ENCODE data around the gene GMEB2. TPM values are rescaled to one million over a fixed set of nuclear protein-coding genes. Genes with fewer than 3 reads are reported as not detected.
A peak's percentile ranks its signal among the peaks of the same experiment; 100 is the strongest.

Gene GMEB2
- total RNA-seq, 1 donor: 10.8 TPM

DNA sequence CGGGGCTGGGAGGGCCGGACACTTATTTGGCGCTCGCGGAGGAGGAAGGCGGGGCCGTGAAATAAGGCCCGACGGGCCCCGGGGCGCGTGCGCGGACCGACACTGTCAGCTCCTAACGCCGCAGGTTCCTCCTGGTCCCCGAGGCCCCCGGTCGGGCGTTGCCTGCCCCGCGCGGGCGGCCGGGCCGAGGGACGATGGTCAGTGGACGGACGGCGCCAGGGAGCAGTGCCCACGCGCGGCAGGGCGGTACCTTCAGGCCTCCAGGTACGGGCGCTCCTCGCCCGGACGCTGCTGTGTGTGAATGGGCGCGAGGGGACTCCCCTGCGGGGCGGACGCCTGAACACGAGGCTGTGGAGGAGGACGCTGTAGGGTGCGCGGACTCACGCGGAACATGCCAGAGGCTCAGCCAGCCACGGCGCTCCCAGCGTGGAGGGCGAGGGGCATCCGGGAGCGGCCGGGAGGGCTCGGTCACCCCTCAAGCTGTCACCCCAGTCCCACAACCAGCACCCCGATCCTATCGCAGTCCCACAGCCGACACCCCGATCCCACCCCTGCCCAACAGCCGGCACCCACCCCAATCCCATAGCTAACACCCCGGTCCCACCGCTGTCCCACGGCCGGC lies 339 bp upstream of the GMEB2 start:
- peak; percentile 95 for DNase-seq (ENCODE audit: low read depth)
- H3K4me3 ChIP-seq (ENCODE audit: low read depth, low read length): peak overlapping the region; percentile 85
- TF ChIP-seq, protein P1, sequence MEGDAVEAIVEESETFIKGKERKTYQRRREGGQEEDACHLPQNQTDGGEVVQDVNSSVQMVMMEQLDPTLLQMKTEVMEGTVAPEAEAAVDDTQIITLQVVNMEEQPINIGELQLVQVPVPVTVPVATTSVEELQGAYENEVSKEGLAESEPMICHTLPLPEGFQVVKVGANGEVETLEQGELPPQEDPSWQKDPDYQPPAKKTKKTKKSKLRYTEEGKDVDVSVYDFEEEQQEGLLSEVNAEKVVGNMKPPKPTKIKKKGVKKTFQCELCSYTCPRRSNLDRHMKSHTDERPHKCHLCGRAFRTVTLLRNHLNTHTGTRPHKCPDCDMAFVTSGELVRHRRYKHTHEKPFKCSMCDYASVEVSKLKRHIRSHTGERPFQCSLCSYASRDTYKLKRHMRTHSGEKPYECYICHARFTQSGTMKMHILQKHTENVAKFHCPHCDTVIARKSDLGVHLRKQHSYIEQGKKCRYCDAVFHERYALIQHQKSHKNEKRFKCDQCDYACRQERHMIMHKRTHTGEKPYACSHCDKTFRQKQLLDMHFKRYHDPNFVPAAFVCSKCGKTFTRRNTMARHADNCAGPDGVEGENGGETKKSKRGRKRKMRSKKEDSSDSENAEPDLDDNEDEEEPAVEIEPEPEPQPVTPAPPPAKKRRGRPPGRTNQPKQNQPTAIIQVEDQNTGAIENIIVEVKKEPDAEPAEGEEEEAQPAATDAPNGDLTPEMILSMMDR (IDR thresholded peaks at IDR 0.05; ENCODE audit: insufficient read depth, low read depth, low read length): no peak

DNA sequence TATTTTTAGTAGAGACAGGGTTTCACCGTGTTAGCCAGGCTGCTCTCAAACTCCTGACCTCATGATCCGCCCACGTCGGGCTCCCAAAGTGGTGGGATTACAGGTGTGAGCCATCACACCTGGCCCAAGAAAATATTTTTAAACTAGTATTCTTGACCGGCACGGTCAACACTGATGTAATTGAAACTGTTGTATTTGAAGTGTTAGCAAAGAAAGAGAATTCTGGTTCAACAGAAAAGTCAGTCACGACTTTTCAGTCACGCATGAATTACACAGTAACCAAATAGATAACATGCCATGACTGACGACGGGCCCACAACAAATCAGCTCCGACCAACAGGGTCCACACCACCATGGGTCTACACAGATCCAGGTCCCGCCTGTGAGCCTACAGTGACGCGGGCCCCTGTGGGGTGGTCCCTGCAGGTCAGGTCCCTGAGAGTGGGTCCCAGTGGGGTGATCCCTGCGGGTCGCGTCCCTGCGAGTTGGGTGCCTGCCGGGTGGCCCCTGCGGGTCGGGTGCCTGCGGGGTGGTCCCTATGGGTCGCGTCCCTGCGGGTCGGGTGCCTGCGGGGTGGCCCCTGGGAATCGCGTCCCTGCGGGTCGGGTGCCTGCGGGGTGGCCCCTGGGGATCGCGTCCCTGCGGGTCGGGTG lies 1.0 kb downstream of the GMEB2 start:
- peak; percentile 25 for DNase-seq (ENCODE audit: low read depth)
- H3K4me3 ChIP-seq (ENCODE audit: low read depth, low read length): peak overlapping the region; percentile 73
- TF ChIP-seq, protein P1 (IDR thresholded peaks at IDR 0.05; ENCODE audit: insufficient read depth, low read depth, low read length): no peak

DNA sequence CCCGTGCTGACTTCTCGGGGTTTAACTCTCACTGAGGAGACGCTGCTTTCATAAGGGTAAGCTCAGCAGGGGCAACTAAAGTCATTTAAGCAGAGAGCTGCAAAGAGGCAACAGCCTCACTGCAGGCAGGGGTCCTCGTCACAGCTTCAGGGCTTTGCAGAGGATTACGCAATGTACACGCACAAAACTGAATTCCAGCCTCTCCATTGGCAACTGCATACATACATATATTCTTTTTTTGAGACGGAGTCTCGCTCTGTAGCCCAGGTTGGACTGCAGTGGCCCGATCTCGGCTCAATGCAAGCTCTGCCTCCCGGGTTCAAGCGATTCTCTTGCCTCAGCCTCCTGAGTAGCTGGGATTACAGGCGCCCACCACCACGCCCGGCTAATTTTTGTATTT lies 2.4 kb downstream of the GMEB2 start:
- TF ChIP-seq, protein P1 (IDR thresholded peaks at IDR 0.05; ENCODE audit: insufficient read depth, low read depth, low read length): peak; percentile 25
- H3K4me3 ChIP-seq (ENCODE audit: low read depth, low read length): no peak overlapping the region
- DNase-seq (ENCODE audit: low read depth): peak; percentile 73

DNA sequence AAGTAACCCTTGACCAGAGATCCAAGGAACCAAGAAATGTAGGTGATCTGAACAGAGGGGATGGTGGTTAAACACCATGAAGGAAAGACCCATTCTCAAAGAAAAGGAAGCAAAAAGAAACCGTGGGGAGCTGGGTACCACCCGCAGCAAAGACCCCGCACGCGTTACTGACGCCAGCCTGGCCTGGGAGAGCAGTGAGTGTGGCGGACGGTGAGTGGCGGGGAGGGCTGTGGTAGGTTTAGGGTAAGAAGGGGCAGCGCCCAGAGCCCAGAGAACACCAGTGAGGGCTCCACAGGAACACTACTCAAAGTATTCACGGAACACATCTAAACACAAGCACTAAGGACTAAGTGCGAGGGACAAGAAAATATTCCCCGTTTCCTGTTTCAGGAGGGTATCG lies 4.2 kb downstream of the GMEB2 start:
- TF ChIP-seq, protein P1 (IDR thresholded peaks at IDR 0.05; ENCODE audit: insufficient read depth, low read depth, low read length): no peak
- H3K4me3 ChIP-seq (ENCODE audit: low read depth, low read length): no peak overlapping the region
- no peak for DNase-seq (ENCODE audit: low read depth)

DNA sequence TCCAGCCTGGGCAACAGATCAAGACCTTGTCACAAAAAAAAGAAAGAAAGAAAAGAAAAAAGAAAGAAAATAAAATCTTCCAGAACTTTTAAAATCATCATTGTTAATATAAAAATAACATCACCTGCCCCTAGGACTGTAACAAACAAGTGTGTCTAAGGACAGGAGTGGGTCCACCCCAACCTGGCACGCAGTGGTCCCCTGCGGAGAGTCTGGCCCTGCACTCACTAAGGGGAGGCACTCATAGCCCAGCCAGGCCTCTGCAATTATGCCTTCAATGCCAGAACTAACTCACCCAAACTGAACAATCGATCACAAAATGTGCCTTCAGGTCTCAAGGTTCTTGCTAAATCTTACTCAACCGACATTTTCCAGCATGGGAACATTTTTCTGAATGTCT lies 4.8 kb downstream of the GMEB2 start:
- DNase-seq (ENCODE audit: low read depth): no peak
- TF ChIP-seq, protein P1 (IDR thresholded peaks at IDR 0.05; ENCODE audit: insufficient read depth, low read depth, low read length): no peak
- no peak overlapping the region for H3K4me3 ChIP-seq (ENCODE audit: low read depth, low read length)

DNA sequence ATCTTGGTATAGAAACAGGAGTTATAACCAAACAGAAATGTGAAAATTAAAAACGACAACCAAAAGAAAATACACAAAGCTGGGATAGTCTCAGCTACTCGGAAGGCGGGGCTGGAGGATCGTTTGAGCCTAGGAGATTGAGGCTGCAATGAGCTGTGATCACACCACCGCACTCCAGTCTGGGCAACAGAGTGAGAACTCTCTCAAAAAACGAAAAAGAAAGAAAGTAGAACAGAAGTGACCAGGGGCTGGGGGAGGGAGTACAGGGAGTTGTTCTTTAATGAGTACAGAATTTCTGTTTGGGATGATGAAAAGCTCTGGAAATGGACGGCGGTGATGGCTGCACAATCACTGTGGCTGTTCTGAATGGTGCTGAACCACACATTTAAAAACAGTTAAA lies 5.9 kb downstream of the GMEB2 start:
- no peak overlapping the region for H3K4me3 ChIP-seq (ENCODE audit: low read depth, low read length)
- TF ChIP-seq, protein P1 (IDR thresholded peaks at IDR 0.05; ENCODE audit: insufficient read depth, low read depth, low read length): no peak
- no peak for DNase-seq (ENCODE audit: low read depth)
